GM12801 (cell line): ENCODE measurements around the gene FHIT.

Source experiments
- TF ChIP-seq, protein P1 (sequence below): IDR thresholded peaks from one replicate; pipeline ENCODE4 v1.5.1; 2011; ENCODE audit warnings: control low read depth; ENCODE audit not compliant: insufficient read length; ENCODE audit errors: extremely low read depth

The FHIT gene

DNA sequence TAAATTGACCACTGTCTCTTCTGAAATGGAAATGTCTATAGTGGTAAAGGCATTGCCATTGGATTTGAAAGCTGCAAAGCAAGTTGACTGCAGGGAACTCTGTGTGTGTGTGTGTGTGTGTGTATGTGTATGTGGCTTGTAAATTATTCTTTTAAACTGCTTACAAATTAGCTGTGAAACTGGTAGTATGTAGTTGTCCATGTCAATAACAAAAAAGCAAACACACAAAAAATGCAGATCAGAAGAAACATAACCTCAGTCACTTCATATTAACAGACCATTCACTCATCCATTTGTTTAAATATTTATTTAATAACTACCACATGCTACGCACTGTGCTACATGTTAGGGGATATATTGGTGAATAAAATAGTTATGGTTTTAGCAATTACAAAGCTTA, 837.7 kb downstream of the FHIT start:
- TF ChIP-seq, protein P1, sequence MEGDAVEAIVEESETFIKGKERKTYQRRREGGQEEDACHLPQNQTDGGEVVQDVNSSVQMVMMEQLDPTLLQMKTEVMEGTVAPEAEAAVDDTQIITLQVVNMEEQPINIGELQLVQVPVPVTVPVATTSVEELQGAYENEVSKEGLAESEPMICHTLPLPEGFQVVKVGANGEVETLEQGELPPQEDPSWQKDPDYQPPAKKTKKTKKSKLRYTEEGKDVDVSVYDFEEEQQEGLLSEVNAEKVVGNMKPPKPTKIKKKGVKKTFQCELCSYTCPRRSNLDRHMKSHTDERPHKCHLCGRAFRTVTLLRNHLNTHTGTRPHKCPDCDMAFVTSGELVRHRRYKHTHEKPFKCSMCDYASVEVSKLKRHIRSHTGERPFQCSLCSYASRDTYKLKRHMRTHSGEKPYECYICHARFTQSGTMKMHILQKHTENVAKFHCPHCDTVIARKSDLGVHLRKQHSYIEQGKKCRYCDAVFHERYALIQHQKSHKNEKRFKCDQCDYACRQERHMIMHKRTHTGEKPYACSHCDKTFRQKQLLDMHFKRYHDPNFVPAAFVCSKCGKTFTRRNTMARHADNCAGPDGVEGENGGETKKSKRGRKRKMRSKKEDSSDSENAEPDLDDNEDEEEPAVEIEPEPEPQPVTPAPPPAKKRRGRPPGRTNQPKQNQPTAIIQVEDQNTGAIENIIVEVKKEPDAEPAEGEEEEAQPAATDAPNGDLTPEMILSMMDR = no peak

DNA sequence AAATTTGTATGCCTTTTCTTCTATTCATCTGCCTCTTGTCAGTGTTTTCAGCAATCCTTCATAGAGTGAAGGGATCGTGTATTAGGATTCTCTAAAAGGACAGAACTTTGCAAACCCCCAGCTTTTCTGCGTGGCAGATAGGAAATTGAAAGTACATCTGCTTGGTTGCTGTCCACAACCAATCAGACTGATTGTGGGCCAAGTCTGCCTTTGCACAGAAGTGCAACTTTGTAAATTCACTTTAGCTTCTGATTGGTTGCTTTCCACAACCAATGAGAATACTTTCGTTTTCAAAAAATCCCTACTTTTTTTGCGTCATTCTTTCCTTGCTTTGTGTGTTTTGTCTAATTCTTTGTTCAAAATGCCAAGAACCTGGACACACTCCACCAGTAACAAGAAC, 847.4 kb downstream of the FHIT start:
- TF ChIP-seq, protein P1 = no peak

DNA sequence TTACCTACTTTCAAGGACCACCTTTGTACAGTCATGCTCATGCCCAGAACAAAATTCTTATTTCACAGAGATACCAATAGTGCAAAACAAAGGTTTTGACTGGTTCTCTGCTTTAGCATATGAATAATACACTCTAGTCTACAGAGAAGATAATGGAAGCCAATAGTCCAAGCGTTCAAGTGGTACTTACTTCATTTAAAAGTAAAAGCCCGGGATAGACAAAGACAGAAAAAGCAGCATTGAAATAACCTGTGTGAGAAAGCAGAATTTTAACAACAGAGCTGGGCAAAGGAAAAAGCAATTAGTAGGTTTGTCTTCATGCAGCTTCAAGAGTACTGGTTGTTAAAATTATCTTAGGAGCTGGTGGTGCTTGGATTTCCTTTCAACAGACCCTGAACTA, 848.3 kb downstream of the FHIT start:
- TF ChIP-seq, protein P1 = no peak

DNA sequence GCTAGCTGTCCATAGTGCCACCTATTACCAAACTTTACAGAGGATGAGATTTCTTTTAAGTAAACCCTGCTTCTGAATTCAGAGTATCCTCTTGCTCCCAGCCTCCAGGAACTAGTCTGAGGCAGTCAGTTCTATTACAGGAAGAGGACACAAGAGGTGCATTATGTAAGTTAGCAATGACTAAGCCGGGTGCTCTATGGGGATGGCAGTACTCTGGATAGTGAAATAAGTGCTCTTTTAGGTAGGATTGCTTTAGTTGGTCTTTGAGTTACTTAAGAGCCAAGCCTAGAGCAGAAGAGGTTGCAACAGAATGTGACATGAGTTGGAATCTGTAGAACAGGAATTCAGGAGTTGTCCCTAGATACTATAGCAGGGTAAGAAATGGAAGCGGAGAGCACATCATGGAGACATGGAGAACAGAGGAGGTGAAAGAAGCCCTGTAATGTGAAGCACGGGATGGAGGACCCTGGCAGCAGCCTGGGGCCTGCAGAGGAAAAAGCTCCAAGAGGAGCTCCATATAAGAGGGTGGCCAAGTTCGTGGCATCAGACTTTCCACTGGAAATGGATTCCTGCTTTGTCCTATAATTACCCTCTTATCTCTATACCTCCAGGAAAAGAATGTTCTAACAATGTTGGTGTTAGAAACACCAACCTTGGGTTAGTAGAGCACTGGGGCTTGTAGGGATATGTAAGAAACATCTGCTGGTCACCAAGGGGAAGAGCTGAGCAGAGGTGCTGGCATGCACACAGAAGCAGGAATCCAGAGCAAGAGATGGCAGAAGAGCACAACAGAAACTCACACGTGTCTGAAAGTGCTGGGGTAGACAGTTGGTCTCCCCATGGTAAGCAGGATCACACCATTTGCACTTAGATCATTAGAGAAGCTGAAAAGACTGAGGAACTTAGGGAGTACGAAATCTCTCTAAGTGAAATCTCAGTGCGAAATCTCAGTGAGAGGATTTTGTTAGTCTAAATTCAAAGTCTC, 851.1 kb downstream of the FHIT start:
- TF ChIP-seq, protein P1 = no peak

DNA sequence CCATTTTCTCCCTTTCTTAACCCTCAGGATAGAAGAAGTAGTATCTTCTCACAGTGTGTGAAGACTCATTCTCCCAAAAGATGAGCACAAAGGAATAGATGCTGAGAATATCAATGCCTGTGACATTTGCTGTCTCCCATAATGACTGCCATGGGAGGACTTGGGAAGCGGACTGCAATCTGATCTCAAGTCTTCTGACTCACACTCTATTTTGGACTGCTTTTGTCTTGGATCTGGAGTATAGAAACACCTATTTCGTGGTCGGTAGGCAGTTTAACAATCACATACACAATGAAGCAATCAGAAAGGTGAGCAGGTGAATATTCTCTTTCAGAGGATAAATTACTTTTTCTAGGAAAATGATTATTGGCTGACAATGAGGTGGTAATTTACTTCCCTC, 852.0 kb downstream of the FHIT start:
- TF ChIP-seq, protein P1 = no peak

DNA sequence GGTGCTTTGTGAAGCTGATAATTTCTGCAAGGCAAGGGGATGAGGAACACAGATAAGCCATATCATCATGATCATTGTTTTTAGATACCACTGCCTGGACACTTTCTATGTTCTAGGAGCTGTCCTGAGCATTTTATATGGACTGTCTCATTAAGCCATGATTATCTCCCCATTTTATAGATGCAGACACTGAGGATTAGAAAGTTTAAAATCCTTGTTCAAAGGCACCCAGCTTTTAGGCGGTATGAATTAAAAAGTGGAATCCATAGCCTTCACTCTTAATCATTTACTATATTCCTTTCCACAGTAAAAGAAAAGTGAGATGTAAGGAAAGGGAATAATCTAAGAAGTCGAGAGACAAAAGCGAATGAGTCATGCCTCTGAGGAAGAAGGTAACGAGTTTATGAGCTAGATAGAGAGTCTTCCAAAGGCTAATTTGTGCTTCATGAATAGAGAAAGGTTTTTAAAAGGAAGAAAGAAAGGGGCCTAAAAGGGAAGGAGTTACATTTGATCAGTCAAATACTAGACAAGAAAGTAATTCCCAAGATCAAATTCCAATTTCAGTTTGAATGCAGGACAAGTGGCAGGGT, 856.0 kb downstream of the FHIT start:
- TF ChIP-seq, protein P1 = no peak

DNA sequence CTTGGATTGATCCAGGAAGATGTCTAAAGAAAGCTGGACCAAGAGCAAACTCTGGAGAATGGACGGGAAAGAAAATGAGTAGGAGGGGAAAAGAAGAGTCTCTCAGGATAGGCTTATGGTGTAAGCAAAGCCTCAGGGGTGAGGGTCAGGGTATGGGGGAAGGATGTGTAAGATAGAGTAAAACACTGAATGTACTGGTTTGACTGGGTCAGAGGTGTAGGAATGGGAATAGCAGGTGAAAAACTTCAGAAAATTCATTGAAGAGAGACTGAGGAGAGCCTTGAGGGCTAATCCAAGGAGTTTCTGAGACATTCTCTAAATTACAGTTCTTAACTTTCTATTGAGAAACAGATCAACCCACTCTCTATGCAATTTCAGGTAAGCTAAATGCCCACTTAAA, 857.3 kb downstream of the FHIT start:
- TF ChIP-seq, protein P1 = no peak
